Mesothelial cell of epicardium (in vitro differentiated cells): ENCODE measurements around the gene ADCK2. TPM values are rescaled to one million over a fixed set of nuclear protein-coding genes. Genes with fewer than 3 reads are reported as not detected.

Source experiments
- DNase-seq, 2 experiments: peaks; one replicate each; pipeline ENCODE4 v3.0.0; 2021; ENCODE audit warnings: low spot score in 2 of 2; ENCODE audit not compliant: unreplicated experiment in 2 of 2
- H3K27ac Mint-ChIP-seq: 2 replicates; pipeline ENCODE4 v1.8.0; 2021; ENCODE audit warnings: mixed read lengths
- H3K27me3 Mint-ChIP-seq: 2 replicates; pipeline ENCODE4 v1.8.0; 2021; ENCODE audit warnings: low read depth, mixed read lengths
- H3K36me3 Mint-ChIP-seq: 2 replicates; pipeline ENCODE4 v1.8.0; 2021; ENCODE audit warnings: mixed read lengths
- H3K4me1 Mint-ChIP-seq: 2 replicates; pipeline ENCODE4 v1.8.0; 2021; ENCODE audit warnings: mixed read lengths
- H3K4me3 Mint-ChIP-seq: 2 replicates; pipeline ENCODE4 v1.8.0; 2021; ENCODE audit warnings: mild to moderate bottlenecking, moderate library complexity, mixed read lengths
- H3K9me3 Mint-ChIP-seq: 2 replicates; pipeline ENCODE4 v1.8.0; 2021; ENCODE audit warnings: mixed read lengths
- total RNA-seq: library from RNA; stranded (reverse); gene quantifications from 3 replicates; pipeline ENCODE4 v1.2.1, GENCODE V29; 2021
- TF ChIP-seq, protein P1 (sequence below): fragments of 200-600 bp; sonication (generic); IDR thresholded peaks from one replicate; pipeline ENCODE4 v1.5.0; 2021; ENCODE audit warnings: antibody characterized with exemption; ENCODE audit not compliant: unreplicated experiment

ADCK2 gene
- total RNA-seq, 1 donor from 2014 or later: 26.6 TPM

DNA sequence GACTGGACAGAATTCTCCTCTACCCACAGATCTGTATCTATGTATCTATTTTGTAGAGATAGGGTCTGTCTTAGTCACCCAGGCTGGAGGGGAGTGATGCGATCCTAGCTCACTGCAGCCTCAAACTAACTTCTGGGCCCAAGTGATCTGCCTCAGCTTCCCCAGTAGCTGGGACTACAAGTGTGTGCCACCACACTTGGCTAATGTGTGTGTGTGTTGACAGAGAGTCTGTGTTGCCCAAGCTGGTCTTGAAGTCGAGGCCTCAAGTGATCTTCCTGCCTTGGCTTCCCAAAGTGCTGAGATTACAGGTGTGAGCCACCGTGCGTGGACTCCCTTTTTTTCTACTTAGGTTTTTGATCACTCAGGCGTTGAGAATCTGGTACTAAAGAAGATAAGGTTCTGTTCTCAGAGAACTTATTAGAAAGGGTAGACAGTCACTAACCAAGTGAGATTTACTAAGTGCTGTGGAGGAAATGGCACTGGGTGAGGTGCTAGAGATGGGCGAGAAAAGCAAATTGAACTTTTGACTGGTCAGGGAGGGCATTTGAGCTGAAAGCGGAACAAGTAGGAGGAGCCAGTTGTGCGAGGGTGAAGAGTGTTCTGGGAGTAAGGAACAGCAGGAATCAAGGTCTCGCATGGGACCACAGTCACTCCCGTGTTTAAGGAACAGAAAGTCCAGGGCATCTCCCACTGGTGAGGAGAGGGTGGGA is 41.7 kb downstream of the ADCK2 start:
- Mint-ChIP-seq H3K4me3 (no peak overlapping the region), H3K9me3 (peaks cover 21% of the 10 kb centered on the region), H3K4me1 (no peaks in the 10 kb centered on the region), H3K27me3 (no peaks in the 10 kb centered on the region), H3K27ac (no peak overlapping the region), H3K36me3 (peaks cover 37% of the 10 kb centered on the region)
- DNase-seq: no peak
- TF ChIP-seq, protein P1, sequence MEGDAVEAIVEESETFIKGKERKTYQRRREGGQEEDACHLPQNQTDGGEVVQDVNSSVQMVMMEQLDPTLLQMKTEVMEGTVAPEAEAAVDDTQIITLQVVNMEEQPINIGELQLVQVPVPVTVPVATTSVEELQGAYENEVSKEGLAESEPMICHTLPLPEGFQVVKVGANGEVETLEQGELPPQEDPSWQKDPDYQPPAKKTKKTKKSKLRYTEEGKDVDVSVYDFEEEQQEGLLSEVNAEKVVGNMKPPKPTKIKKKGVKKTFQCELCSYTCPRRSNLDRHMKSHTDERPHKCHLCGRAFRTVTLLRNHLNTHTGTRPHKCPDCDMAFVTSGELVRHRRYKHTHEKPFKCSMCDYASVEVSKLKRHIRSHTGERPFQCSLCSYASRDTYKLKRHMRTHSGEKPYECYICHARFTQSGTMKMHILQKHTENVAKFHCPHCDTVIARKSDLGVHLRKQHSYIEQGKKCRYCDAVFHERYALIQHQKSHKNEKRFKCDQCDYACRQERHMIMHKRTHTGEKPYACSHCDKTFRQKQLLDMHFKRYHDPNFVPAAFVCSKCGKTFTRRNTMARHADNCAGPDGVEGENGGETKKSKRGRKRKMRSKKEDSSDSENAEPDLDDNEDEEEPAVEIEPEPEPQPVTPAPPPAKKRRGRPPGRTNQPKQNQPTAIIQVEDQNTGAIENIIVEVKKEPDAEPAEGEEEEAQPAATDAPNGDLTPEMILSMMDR: no peak

GRCh38 chr7:140719721-140720120 is 47.0 kb downstream of the ADCK2 start:
- Mint-ChIP-seq H3K4me1 (no peaks in the 10 kb centered on the region), H3K4me3 (no peak overlapping the region), H3K27ac (no peak overlapping the region)

DNA sequence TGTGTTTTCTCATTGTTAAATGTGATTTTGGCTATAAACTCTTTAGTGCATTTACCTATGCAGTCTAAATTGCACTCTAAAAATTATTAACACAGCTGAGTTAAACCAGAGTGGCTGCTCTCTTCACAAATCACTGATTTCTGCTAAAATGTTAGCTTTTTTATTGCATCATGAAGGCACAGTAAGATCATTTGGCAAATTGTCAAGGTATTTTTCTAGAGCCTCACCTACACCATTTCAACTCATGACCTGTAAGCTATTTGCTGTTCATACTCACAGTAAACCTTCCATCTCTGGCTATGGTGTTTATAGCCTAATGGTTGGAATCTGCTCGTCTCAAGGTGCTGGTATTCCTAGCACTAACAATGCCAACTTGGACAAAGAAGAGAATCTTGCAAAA is 49.5 kb downstream of the ADCK2 start:
- no peaks in the 10 kb centered on the region for H3K27me3 Mint-ChIP-seq
- TF ChIP-seq, protein P1: no peak
- H3K27ac Mint-ChIP-seq: no peak overlapping the region
- no peaks in the 10 kb centered on the region for H3K9me3 Mint-ChIP-seq
- no peak overlapping the region for H3K4me3 Mint-ChIP-seq
- DNase-seq: no peak
- no peaks in the 10 kb centered on the region for H3K4me1 Mint-ChIP-seq
- H3K36me3 Mint-ChIP-seq: no peaks in the 10 kb centered on the region

More at GRCh38 chr7:140719721-140720120, 47.0 kb downstream of the ADCK2 start:
- Mint-ChIP-seq H3K27me3 (no peaks in the 10 kb centered on the region), H3K36me3 (peaks cover 6% of the 10 kb centered on the region), H3K9me3 (peaks cover 1% of the 10 kb centered on the region)
- TF ChIP-seq, protein P1: no peak
- no peak for DNase-seq

GRCh38 chr7:140723006-140723405 is 50.3 kb downstream of the ADCK2 start:
- Mint-ChIP-seq H3K9me3 (no peaks in the 10 kb centered on the region), H3K4me3 (no peak overlapping the region)

GRCh38 chr7:140723574-140723973 is 50.8 kb downstream of the ADCK2 start:
- Mint-ChIP-seq H3K4me3 (no peak overlapping the region), H3K9me3 (no peaks in the 10 kb centered on the region), H3K36me3 (no peaks in the 10 kb centered on the region), H3K27ac (no peak overlapping the region), H3K27me3 (no peaks in the 10 kb centered on the region), H3K4me1 (no peaks in the 10 kb centered on the region)
- DNase-seq: no peak
- TF ChIP-seq, protein P1: no peak

More at GRCh38 chr7:140723006-140723405, 50.3 kb downstream of the ADCK2 start:
- Mint-ChIP-seq H3K27ac (no peak overlapping the region), H3K27me3 (no peaks in the 10 kb centered on the region), H3K36me3 (no peaks in the 10 kb centered on the region), H3K4me1 (no peaks in the 10 kb centered on the region)
- TF ChIP-seq, protein P1: no peak
- DNase-seq: no peak

GRCh38 chr7:140724706-140725105 is 52.0 kb downstream of the ADCK2 start:
- no peaks in the 10 kb centered on the region for H3K4me1 Mint-ChIP-seq
- H3K27me3 Mint-ChIP-seq: no peaks in the 10 kb centered on the region
- DNase-seq: no peak
- no peak overlapping the region for H3K27ac Mint-ChIP-seq
- H3K36me3 Mint-ChIP-seq: peaks cover 1% of the 10 kb centered on the region
- H3K4me3 Mint-ChIP-seq: no peak overlapping the region
- H3K9me3 Mint-ChIP-seq: no peaks in the 10 kb centered on the region
- TF ChIP-seq, protein P1: no peak
